ENCODE results near the gene HMG20A. TPM values are rescaled to one million over a fixed set of nuclear protein-coding genes. Genes with fewer than 3 reads are reported as not detected.

Gene HMG20A
- total RNA-seq, 1 donor from 2014 or later, result 49.4 TPM

GRCh38 chr15:77466521-77466920 lies 45.8 kb downstream of the HMG20A start:
- H3K9me3 ChIP-seq, result no peaks in the 10 kb centered on the region
- H3K36me3 ChIP-seq, result peaks cover 0 to 33% of the 10 kb centered on the region in 2 donors
- intact Hi-C loops (cut with DNase I), result no loop called here
- no peak for TF ChIP-seq POLR2A (IDR thresholded peaks at IDR 0.05)
- no peak for TF ChIP-seq CTCF (IDR thresholded peaks at IDR 0.05)
- TF ChIP-seq POLR2AphosphoS5 (IDR thresholded peaks at IDR 0.05; ENCODE audit: insufficient read depth in 1 of 2, low read depth in 1 of 2), result no peak
- no peaks in the 10 kb centered on the region for H3K27me3 ChIP-seq
- H3K27ac ChIP-seq, result no peak overlapping the region
- H3K4me1 ChIP-seq, result no peaks in the 10 kb centered on the region
- H3K4me3 ChIP-seq, result no peak overlapping the region
- no peak for DNase-seq (ENCODE audit: extremely low spot score in 2 of 2)

- H3K36me3 ChIP-seq, result peaks cover 0 to 35% of the 10 kb centered on the region in 2 donors
- H3K27ac ChIP-seq, result no peak overlapping the region
- H3K4me3 ChIP-seq, result no peak overlapping the region
- no peaks in the 10 kb centered on the region for H3K4me1 ChIP-seq
- intact Hi-C loops (cut with DNase I), result no loop called here
- no peaks in the 10 kb centered on the region for H3K9me3 ChIP-seq
- H3K27me3 ChIP-seq, result no peaks in the 10 kb centered on the region
- no peak for DNase-seq (ENCODE audit: extremely low spot score in 2 of 2)
- TF ChIP-seq POLR2A (IDR thresholded peaks at IDR 0.05) (no peak), CTCF (IDR thresholded peaks at IDR 0.05) (no peak), POLR2AphosphoS5 (IDR thresholded peaks at IDR 0.05; ENCODE audit: insufficient read depth in 1 of 2, low read depth in 1 of 2) (no peak)
Observed at GRCh38 chr15:77468896-77469295, 48.2 kb downstream of the HMG20A start.

GRCh38 chr15:77470235-77470634 lies 49.5 kb downstream of the HMG20A start:
- no peak for TF ChIP-seq CTCF (IDR thresholded peaks at IDR 0.05)
- TF ChIP-seq POLR2A (IDR thresholded peaks at IDR 0.05), result no peak
- TF ChIP-seq POLR2AphosphoS5 (IDR thresholded peaks at IDR 0.05; ENCODE audit: insufficient read depth in 1 of 2, low read depth in 1 of 2), result no peak
- H3K9me3 ChIP-seq, result no peaks in the 10 kb centered on the region
- H3K4me1 ChIP-seq, result no peaks in the 10 kb centered on the region
- H3K27ac ChIP-seq, result no peak overlapping the region
- peaks cover 4 to 25% of the 10 kb centered on the region in 2 donors for H3K36me3 ChIP-seq
- H3K27me3 ChIP-seq, result no peaks in the 10 kb centered on the region
- no peak overlapping the region for H3K4me3 ChIP-seq
- intact Hi-C loops (cut with DNase I), result no loop called here
- no peak for DNase-seq (ENCODE audit: extremely low spot score in 2 of 2)

- intact Hi-C loops (cut with DNase I), result no loop called here
- Histone ChIP-seq H3K9me3 (no peaks in the 10 kb centered on the region), H3K4me1 (no peaks in the 10 kb centered on the region), H3K27me3 (no peaks in the 10 kb centered on the region), H3K4me3 (no peak overlapping the region), H3K27ac (no peak overlapping the region), H3K36me3 (peaks cover 5 to 15% of the 10 kb centered on the region in 2 donors)
- TF ChIP-seq CTCF (IDR thresholded peaks at IDR 0.05), result no peak
- no peak for TF ChIP-seq POLR2AphosphoS5 (IDR thresholded peaks at IDR 0.05; ENCODE audit: insufficient read depth in 1 of 2, low read depth in 1 of 2)
- TF ChIP-seq POLR2A (IDR thresholded peaks at IDR 0.05), result no peak
- DNase-seq (ENCODE audit: extremely low spot score in 2 of 2), result no peak
Observed at GRCh38 chr15:77473328-77473727, 52.6 kb downstream of the HMG20A start.

- H3K4me1 ChIP-seq, result no peaks in the 10 kb centered on the region
- no peak overlapping the region for H3K27ac ChIP-seq
- H3K9me3 ChIP-seq, result no peaks in the 10 kb centered on the region
- DNase-seq (ENCODE audit: extremely low spot score in 2 of 2), result no peak
- H3K36me3 ChIP-seq, result peaks cover 5 to 26% of the 10 kb centered on the region in 2 donors
- intact Hi-C loops (cut with DNase I), result no loop called here
- H3K4me3 ChIP-seq, result no peak overlapping the region
- no peaks in the 10 kb centered on the region for H3K27me3 ChIP-seq
- TF ChIP-seq POLR2AphosphoS5 (IDR thresholded peaks at IDR 0.05; ENCODE audit: insufficient read depth in 1 of 2, low read depth in 1 of 2) (no peak), POLR2A (IDR thresholded peaks at IDR 0.05) (no peak), CTCF (IDR thresholded peaks at IDR 0.05) (no peak)
Observed at GRCh38 chr15:77474310-77474988, 53.8 kb downstream of the HMG20A start.
